Dedifferentiated amniotic fluid mesenchymal stem cell (primary cell): Measurements from ENCODE around the gene MGAT5.

Source experiments
- DNase-seq: peaks from one replicate; pipeline ENCODE4 v3.0.0-alpha.2; 2016; ENCODE audit errors: extremely low spot score

The MGAT5 gene

GRCh38 chr2:134231301-134231964, 22.4 kb upstream of the MGAT5 start:
- DNase-seq, result no peak

- no peak for DNase-seq
Measured at GRCh38 chr2:134231965-134232340, 21.9 kb upstream of the MGAT5 start.

GRCh38 chr2:134232461-134232860, 21.4 kb upstream of the MGAT5 start:
- DNase-seq, result no peak

- DNase-seq, result no peak
Measured at GRCh38 chr2:134232868-134233727, 20.8 kb upstream of the MGAT5 start.

- DNase-seq, result no peak
Measured at GRCh38 chr2:134233728-134234136, 20.1 kb upstream of the MGAT5 start.

GRCh38 chr2:134234535-134234934, 19.3 kb upstream of the MGAT5 start:
- DNase-seq, result no peak

- no peak for DNase-seq
Measured at GRCh38 chr2:134235510-134236144, 18.2 kb upstream of the MGAT5 start.

- no peak for DNase-seq
Measured at GRCh38 chr2:134238371-134238770, 15.5 kb upstream of the MGAT5 start.

GRCh38 chr2:134240061-134240460, 13.8 kb upstream of the MGAT5 start:
- no peak for DNase-seq

GRCh38 chr2:134241911-134242310, 12.0 kb upstream of the MGAT5 start:
- no peak for DNase-seq

- DNase-seq, result no peak
Measured at GRCh38 chr2:134243244-134243643, 10.6 kb upstream of the MGAT5 start.

- DNase-seq, result no peak
Measured at GRCh38 chr2:134244086-134244485, 9.8 kb upstream of the MGAT5 start.

- no peak for DNase-seq
Measured at GRCh38 chr2:134244587-134244986, 9.3 kb upstream of the MGAT5 start.

GRCh38 chr2:134245340-134245984, 8.4 kb upstream of the MGAT5 start:
- DNase-seq, result peak; percentile 50

- no peak for DNase-seq
Measured at GRCh38 chr2:134246154-134246874, 7.6 kb upstream of the MGAT5 start.

- no peak for DNase-seq
Measured at GRCh38 chr2:134247679-134248078, 6.2 kb upstream of the MGAT5 start.

GRCh38 chr2:134248913-134249312, 5.0 kb upstream of the MGAT5 start:
- DNase-seq, result no peak

GRCh38 chr2:134249755-134250154, 4.1 kb upstream of the MGAT5 start:
- no peak for DNase-seq

- DNase-seq, result no peak
Measured at GRCh38 chr2:134250840-134251461, 2.9 kb upstream of the MGAT5 start.

- DNase-seq, result peak; percentile 26
Measured at GRCh38 chr2:134252092-134252750, 1.7 kb upstream of the MGAT5 start.
